WTC11 (cell line): ENCODE measurements around the gene SUZ12.

Source experiments
- CTCF ChIP-seq: fragments of 200-600 bp; IDR thresholded peaks from 2 replicates; pipeline ENCODE4 v1.8.0; 2022; ENCODE audit warnings: antibody characterized with exemption
- E2F5 ChIP-seq: sonication (generic); formaldehyde crosslinking; IDR thresholded peaks from 2 replicates; pipeline ENCODE4 v1.8.1; 2022; ENCODE audit warnings: mild to moderate bottlenecking, moderate library complexity, missing genetic modification reagents
- ELF4 ChIP-seq: sonication (generic); formaldehyde crosslinking; IDR thresholded peaks from 2 replicates; pipeline ENCODE4 v1.8.1; 2022; ENCODE audit warnings: low read depth, mild to moderate bottlenecking, moderate library complexity, missing genetic modification reagents
- GABPB1 ChIP-seq: sonication (generic); formaldehyde crosslinking; IDR thresholded peaks from 2 replicates; pipeline ENCODE4 v1.8.1; 2023; ENCODE audit warnings: mild to moderate bottlenecking, missing genetic modification reagents
- HMGA2 ChIP-seq: fragments of 250-450 bp; sonication (Bioruptor Pico); IDR thresholded peaks from 2 replicates; pipeline ENCODE4 v1.4.0; 2021; ENCODE audit warnings: mild to moderate bottlenecking, moderate library complexity
- ZNF121 ChIP-seq: sonication (generic); formaldehyde crosslinking; IDR thresholded peaks from 2 replicates; pipeline ENCODE4 v1.8.0; 2023; ENCODE audit warnings: missing genetic modification reagents
- TF ChIP-seq, protein P1 (sequence below): sonication (generic); formaldehyde crosslinking; IDR thresholded peaks from 2 replicates; pipeline ENCODE4 v1.8.1; 2023; ENCODE audit warnings: mild to moderate bottlenecking, missing genetic modification reagents, moderate library complexity
- TF ChIP-seq, protein P2 (sequence below): sonication (generic); formaldehyde crosslinking; IDR thresholded peaks from 2 replicates; pipeline ENCODE4 v1.8.1; 2023; ENCODE audit warnings: mild to moderate bottlenecking, missing genetic modification reagents

GRCh38 chr17:31997005-31997404 is 60.2 kb downstream of the SUZ12 start:
- TF ChIP-seq, protein P1, sequence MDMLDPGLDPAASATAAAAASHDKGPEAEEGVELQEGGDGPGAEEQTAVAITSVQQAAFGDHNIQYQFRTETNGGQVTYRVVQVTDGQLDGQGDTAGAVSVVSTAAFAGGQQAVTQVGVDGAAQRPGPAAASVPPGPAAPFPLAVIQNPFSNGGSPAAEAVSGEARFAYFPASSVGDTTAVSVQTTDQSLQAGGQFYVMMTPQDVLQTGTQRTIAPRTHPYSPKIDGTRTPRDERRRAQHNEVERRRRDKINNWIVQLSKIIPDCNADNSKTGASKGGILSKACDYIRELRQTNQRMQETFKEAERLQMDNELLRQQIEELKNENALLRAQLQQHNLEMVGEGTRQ (CRISPR knock-in tag) = no peak
- TF ChIP-seq, protein P2, sequence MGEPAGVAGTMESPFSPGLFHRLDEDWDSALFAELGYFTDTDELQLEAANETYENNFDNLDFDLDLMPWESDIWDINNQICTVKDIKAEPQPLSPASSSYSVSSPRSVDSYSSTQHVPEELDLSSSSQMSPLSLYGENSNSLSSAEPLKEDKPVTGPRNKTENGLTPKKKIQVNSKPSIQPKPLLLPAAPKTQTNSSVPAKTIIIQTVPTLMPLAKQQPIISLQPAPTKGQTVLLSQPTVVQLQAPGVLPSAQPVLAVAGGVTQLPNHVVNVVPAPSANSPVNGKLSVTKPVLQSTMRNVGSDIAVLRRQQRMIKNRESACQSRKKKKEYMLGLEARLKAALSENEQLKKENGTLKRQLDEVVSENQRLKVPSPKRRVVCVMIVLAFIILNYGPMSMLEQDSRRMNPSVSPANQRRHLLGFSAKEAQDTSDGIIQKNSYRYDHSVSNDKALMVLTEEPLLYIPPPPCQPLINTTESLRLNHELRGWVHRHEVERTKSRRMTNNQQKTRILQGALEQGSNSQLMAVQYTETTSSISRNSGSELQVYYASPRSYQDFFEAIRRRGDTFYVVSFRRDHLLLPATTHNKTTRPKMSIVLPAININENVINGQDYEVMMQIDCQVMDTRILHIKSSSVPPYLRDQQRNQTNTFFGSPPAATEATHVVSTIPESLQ = no peak
- TF ChIP-seq CTCF = no peak
- TF ChIP-seq ELF4 (CRISPR knock-in tag) = no peak
- no peak for TF ChIP-seq HMGA2 (CRISPR knock-in tag)
- no peak for TF ChIP-seq E2F5
- TF ChIP-seq ZNF121 (CRISPR knock-in tag) = no peak
- no peak for TF ChIP-seq GABPB1
